Breast epithelium (tissue), 3 donors: ENCODE measurements around the gene KDM6B.

ENCODE experiments used
- CTCF ChIP-seq, 3 donors: fragments of 450-650 bp; IDR thresholded peaks; one replicate each; pipeline ENCODE4 v1.5.1; 2016 to 2017; ENCODE audit warnings: antibody characterized with exemption in 3 of 3, mild to moderate bottlenecking in 3 of 3, moderate library complexity in 3 of 3
- POLR2A ChIP-seq: fragments of 450-650 bp; IDR thresholded peaks from one replicate; pipeline ENCODE4 v1.6.1; 2016; ENCODE audit warnings: antibody characterized with exemption, mild to moderate bottlenecking, moderate library complexity

- TF ChIP-seq CTCF (IDR thresholded peaks at IDR 0.05) (no peak), POLR2A (no peak)
Observed at GRCh38 chr17:7857713-7858521, 23.9 kb downstream of the KDM6B start, which contains the start of gene CYB5D1.
